HG02852 (cell line): ENCODE data around the gene GRAMD1C.
"Not testable (repeated sequence)": the region's sequence is repeated elsewhere in the genome, so short reads cannot be mapped to it uniquely, and the experiment has no call there.

Experiments
- ATAC-seq: cut with Tn5 transposase; IDR thresholded peaks from one replicate; pipeline ENCODE4 v1.9.1; 2021; ENCODE audit warnings: mild to moderate bottlenecking, moderate library complexity; ENCODE audit not compliant: unreplicated experiment

GRAMD1C gene

DNA sequence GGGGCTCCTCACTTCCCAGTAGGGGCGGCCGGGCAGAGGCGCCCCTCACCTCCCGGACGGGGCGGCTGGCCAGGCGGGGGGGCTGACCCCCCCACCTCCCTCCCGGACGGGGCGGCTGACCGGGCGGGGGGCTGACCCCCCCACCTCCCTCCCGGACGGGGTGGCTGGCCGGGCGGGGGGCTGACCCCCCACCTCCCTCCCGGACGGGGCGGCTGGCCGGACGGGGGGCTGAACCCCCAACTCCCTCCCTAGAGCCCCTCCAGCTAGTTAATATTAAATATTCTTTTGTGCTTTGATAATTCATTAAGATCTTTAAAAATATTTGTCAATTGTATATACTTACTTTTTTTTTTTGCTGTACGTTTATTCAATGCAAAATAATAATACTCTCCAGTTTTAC lies 11.3 kb downstream of the GRAMD1C start:
- not testable (repeated sequence) for ATAC-seq

DNA sequence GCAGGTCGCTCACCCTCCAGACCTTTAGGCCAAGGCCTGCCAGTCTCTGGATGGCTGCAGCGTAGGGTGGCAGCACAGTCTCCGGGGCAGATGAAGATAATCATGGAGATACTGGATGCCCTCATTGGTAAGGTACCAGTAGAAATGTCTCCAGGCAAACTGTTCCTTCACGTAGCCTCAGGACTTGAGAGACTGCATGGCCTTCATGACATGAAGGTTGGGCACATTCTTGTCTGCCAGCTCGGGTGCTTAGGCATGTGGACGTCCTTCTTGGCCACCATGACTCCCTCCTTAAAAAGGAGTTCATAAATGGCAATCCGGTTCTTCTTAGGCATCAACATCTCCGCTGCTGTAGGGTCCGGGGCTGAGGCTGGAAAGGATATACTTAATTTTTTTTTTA lies 11.8 kb downstream of the GRAMD1C start:
- not testable (repeated sequence) for ATAC-seq

DNA sequence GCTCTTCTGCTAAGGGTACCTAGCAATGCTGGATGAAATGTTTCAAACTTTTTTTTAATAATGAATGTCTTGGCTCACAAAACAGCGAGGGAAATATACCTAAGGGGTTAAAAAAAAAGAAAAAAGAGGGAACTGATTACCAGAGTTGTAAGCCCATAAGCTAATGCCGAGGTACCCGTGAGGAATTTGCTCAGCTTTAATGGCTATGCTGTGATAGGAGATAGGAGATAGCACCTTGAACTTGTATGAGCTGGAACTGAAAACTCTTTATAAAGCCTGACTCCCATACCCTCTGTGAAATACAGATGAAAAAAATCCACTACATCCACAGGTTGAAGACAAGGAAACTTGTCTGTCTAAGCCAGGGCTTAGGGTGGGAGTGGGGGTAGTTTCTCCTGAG lies 13.9 kb downstream of the GRAMD1C start:
- no peak for ATAC-seq

DNA sequence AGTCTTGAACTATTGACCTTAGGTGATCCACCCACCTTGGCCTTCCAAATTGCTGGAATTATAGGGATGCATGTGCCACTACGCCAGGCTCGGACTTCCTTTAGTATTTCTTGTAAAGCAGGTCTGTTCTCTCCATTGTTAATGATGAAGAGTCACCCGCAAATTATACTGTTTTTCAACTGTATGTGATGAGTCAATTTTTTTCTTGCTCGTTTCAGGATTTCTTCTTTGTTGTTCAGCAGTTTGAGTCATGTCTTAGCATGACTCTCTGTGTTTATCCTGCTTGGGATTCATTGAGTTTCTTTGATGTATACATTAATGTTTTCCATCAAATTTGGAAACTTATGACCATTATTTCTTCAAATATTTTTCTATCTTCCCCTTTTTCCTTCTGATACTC lies 28.9 kb downstream of the GRAMD1C start:
- ATAC-seq = no peak

DNA sequence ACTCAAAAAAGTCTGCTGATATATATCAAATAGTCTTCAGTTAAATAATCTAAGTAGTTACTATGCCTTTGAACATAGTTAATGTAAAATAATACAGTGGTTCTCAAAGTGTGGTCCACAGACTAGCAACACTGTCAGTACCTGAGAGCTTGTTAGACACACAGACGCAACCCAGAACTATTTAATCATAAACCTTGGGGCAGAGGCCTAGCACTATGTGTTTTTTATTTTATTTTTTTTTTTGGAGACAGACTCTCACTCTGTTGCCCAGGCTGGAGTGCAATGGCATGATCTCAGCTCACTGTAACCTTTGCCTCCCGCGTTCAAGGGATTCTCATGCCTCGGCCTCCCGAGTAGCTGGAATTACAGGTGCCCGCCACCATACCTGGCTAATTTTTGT lies 34.7 kb downstream of the GRAMD1C start:
- ATAC-seq = no peak

DNA sequence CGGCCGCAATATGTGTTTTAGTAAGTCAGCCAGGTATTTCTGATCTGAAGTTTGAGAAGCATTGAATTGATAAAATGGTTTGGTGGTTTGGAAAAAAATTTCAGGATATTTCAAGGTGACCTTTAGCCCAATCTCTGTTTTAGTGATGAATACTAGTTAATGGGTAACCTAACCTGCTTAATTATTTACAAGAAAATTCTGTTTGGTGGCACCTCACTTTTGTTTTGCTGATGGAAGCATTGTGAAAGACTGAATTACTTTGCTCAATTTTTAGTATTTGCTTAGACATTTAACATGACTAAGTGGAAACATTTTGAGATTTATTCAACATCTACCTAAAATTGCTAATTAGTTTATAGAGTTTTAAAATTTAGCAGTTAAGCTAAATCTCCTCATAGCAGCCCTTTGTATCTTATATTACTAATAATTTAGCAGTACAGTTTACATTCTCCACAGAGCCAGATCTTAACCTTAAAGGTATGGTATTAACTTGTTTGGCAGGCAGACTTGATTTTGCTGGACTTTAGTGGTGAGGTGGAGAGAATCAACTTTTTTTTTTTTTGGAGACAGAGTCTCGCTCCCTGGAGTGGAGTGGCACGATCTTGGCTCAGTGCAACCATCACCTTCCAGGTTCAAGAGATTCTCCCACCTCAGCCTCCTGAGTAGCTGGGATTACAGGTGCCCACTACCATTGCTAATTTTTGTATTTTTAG lies 35.4 kb downstream of the GRAMD1C start:
- no peak for ATAC-seq

DNA sequence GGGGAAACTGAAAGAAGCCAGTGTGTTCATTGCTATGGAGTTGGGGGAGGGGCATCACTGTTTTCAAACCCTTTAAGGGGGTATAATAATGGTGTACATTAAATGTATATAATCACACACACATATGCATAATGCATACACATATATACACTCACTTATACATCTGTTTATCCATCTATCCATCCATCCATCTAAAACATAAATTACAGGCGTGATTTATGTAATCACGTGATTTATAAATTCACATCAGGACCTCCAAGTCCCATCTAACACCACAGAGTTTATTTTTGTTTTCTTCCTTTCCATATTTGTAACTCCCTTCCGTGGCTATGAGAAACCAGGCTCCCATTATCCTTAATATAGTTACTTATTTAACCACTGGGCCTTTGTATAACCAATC lies 39.8 kb downstream of the GRAMD1C start:
- no peak for ATAC-seq

DNA sequence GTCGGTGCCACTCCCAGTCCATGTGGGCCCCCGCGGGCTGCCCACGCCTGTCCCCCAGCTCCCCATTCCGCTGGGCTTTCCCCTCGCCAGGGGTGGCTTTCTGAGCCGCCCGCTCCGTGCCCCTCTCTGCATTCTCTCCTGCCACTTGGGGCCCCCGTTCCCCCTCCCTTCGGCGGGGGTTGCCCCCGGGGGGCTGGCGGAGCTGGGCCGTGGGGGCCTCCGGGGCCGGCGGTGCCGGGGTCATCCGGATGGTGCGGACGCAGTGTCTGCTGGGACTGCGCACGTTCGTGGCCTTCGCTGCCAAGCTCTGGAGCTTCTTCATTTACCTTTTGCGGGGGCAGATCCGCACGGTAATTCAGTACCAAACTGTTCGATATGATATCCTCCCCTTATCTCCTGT lies 46.5 kb downstream of the GRAMD1C start:
- no peak for ATAC-seq

DNA sequence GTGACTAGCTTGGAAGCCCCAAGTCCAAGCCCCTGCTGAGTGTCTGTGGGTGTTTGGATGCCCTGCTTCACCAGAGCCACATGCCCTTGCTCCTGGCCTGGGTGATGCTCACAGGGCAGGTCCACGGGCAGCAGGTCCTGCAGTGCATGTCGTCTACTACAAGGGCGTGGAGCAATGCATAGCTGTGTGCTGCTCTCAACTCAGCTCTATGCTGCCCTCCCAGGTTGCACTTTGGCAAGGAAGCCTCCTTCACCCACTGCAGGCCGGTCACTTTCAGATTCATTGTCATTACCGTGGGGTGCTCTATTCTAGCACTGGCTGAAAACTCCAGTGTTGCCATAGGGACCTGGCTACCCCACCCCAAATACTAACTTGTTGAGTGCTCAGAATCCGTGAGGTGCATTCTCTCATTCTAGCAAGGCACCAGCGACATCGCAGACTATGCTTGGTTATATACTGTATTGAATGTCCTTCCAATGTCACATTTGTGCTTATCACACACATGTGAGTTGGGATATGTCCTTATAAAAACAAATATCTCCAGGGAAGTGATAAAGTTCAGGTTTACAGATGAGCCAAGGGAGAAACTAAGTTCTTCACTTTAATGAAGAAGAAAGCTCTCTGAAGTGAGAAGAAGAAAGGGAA lies 51.8 kb downstream of the GRAMD1C start:
- ATAC-seq = no peak

DNA sequence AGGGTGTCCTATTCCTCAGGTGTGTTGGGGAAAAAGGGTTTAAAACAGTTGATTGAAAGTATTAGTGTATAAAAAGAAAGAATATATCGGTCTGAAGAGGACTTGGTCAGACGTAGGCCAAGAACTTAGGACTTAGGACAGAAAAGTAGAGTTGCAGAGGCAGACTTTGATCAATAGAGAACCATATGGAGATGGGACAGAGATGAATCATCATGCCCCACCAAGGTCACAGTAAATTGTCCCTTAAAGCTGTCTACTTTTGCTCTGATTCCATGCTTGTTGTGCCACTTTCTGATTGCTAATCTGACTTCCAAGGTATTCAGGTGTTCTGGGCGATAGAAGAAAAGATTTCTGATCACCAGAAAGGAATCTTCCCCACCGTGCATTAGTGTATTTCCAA lies 56.3 kb downstream of the GRAMD1C start:
- ATAC-seq = no peak

DNA sequence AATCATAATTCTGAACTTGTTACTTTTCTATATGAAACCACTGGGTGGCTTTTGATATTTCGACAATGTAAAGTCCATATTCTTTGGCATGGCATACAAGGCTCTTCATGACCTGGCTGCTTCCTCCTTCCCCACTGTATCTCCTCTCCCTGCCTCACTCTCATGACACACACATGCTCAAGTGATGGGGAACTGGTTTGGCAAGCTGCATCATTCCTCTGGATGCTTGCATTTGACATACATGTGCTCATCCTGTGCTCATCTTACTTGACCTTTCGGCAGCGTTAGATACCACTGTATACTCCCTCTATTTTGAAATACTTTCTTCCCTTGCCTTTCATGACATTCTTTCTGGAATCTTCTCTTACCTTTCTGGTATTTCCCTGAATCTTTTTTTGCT lies 57.4 kb downstream of the GRAMD1C start:
- no peak for ATAC-seq

DNA sequence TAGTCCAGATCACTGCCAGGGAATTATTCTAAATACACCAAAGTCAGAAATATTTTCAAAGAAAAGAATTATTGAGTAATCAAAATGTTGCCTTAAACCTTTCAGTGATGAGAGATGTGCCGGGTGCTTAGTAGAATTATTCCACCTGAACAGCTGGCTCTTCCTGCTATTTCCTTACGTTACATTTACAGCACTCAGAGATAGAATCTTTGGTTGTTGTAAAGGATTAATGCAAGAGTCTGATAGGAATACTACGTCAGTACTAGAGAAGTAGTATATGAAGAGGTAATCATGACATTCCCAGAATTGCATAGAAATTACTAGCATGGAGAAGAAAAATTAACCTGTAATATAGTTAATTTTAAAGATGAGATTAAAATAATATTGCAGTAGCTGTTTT lies 58.3 kb downstream of the GRAMD1C start:
- no peak for ATAC-seq

DNA sequence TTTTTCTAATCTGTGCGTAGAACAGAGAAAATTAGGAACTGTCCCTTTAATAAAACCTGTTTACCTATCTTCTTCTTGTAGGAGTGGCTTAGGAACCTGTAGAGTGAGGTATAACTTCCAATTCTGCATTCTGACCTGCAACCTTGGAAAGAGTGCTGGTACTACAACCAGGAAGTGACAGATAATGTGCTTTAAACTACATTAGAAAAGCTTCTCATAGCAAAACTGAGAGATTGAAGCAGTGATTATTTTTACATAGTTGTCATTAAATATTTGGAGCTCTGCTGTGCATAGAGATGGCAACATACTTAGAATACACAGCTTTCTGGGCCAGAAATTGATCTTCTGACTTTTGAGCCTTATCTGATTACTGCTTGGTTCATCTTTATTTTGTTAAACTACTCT lies 58.8 kb downstream of the GRAMD1C start:
- no peak for ATAC-seq

DNA sequence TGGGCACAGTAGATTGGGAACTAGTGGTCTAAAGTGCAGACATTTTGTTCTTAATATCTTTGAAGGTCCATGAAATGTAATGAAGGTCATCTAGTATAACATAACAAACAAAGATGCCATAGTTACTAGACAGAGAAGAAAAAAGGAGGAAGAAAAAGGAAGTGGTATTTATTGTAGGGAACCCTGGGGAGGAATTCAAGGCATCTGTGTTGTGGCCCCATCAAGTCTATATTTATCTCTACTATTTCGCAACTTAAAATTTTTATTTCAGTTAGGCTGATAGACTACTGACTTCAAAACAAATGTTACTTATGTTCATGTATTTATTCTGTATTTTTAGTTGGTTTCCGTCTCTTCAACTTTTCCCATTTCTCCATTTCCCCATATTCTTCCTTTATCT lies 60.3 kb downstream of the GRAMD1C start:
- ATAC-seq = no peak

DNA sequence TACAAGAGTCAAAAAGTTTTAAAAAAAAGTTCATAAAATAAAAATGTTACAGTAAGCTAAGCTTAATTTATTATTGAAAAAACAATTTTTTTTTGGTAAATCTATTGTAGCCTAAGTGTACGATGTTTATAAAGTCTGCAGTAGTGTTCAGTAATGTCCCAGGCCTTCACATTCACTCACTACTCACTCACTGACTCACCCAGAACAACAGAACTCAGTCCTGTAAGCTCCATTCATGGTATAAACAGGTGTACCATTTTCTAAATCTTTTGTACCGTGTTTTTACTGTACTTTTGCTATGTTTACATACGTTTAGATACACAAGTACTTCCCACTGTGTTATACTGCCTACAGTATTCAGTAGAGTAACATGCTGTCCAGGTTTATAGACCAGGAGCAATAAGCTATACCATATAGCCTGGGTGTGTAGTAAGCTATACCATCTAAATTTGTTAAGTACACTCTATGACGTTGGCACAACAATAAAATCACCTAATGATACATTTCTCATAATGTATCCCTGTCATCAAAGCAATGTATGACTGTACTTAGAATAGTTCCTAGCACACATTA lies 68.1 kb downstream of the GRAMD1C start:
- no peak for ATAC-seq

DNA sequence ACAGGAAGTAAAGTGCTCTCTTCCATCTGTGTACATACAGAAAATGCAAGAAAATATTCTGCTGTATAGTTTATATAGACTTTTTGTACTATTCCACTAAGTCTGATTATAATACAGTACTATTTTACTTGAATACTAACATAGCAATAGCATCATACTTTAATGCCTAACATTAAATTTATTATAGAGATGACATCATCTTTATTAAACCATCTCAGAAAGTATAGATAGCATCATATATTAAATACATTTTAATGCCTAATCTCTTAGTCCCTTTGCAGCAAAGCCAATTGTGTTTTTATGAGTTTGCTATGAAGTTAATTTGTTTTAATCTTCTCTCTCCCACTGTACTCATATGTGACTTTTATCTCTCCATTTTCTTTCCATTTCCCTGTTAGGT lies 69.5 kb downstream of the GRAMD1C start:
- ATAC-seq = no peak

DNA sequence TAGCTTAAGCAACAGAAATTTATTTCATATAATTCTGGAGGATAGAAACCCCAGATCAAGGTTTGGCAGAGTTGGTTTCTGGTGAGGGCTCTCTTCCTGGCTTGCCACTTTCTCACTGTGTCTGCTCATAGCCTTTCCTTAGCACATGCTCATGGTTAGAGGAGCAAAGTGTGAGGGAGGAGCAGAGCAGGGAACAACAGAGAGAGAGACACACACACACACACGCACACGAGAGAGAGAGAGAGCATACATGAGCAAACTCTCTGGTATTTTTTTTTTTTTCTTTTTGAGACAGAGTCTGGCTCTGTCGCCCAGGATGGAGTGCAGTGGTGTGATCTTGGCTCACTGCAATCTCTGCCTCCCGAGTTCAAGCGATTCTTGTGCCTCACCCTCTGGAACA lies 72.4 kb downstream of the GRAMD1C start:
- ATAC-seq = no peak

DNA sequence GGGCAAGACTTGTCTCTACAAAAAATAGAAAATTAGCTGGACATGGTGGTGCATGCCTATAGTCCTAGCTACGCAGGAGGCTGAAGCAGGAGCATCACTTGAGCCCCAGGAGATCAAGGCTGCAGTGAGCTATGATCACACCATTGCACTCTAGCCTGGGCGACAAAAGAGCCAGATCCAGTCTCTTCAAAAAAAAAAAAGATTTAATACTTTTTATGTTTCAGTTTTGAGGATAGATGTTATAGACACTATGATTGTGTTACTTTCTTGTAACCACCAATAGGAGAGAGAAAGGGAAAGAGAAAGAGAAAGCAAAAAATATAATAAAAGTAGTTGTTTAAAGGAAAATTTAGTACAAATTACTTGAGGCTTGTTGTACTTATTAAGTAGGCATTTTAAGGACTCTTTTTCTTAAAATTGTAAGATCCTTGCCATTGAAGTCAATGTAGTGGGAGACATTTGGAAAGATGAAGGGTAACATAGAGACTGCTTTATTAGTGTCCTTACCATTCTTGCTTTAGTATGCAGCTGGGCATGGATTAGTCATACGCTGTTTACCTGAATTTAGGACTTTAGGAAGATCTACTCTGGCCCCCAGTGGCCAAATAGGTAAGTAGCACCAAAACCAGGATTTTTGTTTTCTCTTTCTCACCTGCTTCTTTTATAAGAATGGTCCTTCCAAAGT lies 74.1 kb downstream of the GRAMD1C start:
- ATAC-seq = peak; percentile 97

DNA sequence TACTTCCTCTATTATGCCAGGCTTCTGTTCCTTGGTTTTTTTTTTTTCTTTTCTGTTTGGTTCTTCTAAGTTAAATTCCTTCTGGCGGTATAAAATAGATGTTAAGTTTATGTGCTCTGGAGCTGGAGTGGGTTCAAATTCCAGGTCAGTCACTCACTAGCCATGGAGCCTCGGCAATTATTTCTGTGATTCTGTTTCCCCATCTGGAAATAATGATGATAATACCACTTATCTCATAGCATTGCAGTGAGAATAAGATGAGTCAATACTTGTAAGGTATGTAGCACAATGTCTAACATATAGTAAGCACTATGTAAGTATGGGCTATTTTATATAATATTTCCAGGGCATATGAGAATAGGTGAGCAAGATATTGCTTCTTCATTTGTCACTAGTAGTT lies 76.1 kb downstream of the GRAMD1C start:
- no peak for ATAC-seq

DNA sequence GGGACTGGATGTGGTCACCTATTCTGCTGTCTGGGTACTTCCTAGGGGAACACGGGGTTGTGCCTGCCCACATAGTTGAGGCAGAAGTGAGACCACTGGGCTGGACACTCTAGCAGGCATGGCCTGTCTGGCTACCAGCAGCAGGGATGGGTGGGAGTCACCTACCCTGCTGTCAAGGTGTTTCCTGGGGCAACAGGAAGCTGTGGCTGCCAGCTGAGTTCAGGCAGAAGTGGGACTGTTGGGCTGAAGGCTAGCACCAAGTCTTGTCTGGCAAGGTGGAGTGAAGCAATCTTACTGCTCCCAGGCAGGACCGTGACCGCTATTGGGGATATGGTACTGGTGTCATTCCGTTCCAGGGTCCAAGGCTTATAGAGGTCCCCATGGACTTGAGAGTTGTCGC lies 89.0 kb downstream of the GRAMD1C start:
- no peak for ATAC-seq

DNA sequence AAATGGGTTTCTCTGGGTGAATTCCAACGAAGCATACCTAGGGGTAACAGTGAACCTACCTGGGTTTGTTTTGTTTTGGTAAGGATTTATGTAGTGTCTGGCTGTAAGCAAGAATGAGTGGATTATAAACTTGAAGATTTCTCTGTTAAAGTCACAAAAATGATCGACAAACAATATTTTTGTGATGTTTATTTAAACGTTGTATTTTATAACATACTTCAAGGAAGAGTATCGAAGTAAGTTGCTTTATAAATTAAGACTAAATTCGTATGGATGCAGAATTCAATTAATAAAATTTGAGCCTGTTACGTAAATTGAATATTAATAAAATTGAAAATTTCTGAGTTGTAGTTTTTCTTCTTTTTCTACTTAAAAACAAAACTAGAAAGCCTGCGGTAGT lies 108.2 kb downstream of the GRAMD1C start:
- no peak for ATAC-seq
